ENCODE results near the gene PNRC2. TPM values are rescaled to one million over a fixed set of nuclear protein-coding genes. Genes with fewer than 3 reads are reported as not detected.

PNRC2 gene
- total and polyA plus RNA-seq, 10 of the 15 experiments (the other 5 are each of a cell fraction or from before 2014, with no cell fraction given) = 106 to 205 (median 163) TPM

GRCh38 chr1:23960291-23961020 lies 828 bp downstream of the PNRC2 start (continued):
- no peak for TF ChIP-seq STAT1 (conservative IDR thresholded peaks at IDR 0.05)
- TF ChIP-seq IRF4 (IDR thresholded peaks at IDR 0.05; ENCODE audit: low read depth, low read length) = no peak
- 0 out of 2 replicates have a peak, but pooled peaks have one; percentile 20 for TF ChIP-seq PML (IDR thresholded peaks at IDR 0.05; ENCODE audit: low read length)
- TF ChIP-seq, protein P1, sequence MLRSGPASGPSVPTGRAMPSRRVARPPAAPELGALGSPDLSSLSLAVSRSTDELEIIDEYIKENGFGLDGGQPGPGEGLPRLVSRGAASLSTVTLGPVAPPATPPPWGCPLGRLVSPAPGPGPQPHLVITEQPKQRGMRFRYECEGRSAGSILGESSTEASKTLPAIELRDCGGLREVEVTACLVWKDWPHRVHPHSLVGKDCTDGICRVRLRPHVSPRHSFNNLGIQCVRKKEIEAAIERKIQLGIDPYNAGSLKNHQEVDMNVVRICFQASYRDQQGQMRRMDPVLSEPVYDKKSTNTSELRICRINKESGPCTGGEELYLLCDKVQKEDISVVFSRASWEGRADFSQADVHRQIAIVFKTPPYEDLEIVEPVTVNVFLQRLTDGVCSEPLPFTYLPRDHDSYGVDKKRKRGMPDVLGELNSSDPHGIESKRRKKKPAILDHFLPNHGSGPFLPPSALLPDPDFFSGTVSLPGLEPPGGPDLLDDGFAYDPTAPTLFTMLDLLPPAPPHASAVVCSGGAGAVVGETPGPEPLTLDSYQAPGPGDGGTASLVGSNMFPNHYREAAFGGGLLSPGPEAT (IDR thresholded peaks at IDR 0.05; ENCODE audit: low read depth) = no peak
- no peak for TF ChIP-seq YBX1 (IDR thresholded peaks at IDR 0.05)
- TF ChIP-seq REST (IDR thresholded peaks at IDR 0.05; ENCODE audit: low read depth, low read length) = no peak
- no peak for TF ChIP-seq NR2C1 (IDR thresholded peaks at IDR 0.05)
- TF ChIP-seq TBL1XR1 (IDR thresholded peaks at IDR 0.05; ENCODE audit: low read depth, low read length) = no peak
- TF ChIP-seq WRNIP1 (IDR thresholded peaks at IDR 0.05; ENCODE audit: borderline replicate concordance, low read depth, low read length) = no peak
- TF ChIP-seq CHD1 (IDR thresholded peaks at IDR 0.05; ENCODE audit: low read depth, low read length) = no peak
- TF ChIP-seq RFX5 (IDR thresholded peaks at IDR 0.05; ENCODE audit: low read depth, low read length) = no peak
- no peak for TF ChIP-seq TAF1 (IDR thresholded peaks at IDR 0.05; ENCODE audit: borderline replicate concordance, low read depth, low read length)
- TF ChIP-seq CHD4 (IDR thresholded peaks at IDR 0.05) = no peak
- TF ChIP-seq JUNB (IDR thresholded peaks at IDR 0.05) = no peak
- TF ChIP-seq BMI1 (IDR thresholded peaks at IDR 0.05; ENCODE audit: borderline replicate concordance) = no peak
- TF ChIP-seq ZBTB40 (IDR thresholded peaks at IDR 0.05; ENCODE audit: borderline replicate concordance) = 0 out of 2 replicates have a peak, but pooled peaks have one; percentile 18
- no peak for TF ChIP-seq JUND (IDR thresholded peaks at IDR 0.05; ENCODE audit: low read depth, low read length)
- TF ChIP-seq SIN3A (IDR thresholded peaks at IDR 0.05; ENCODE audit: low read depth, low read length) = peak; percentile 22; the same call in 1 of the 2 replicates
- TF ChIP-seq POLR2A (IDR thresholded peaks at IDR 0.05; ENCODE audit: low read depth, low read length) = no peak
- 0 out of 2 replicates have a peak, but pooled peaks have one; percentile 7 for TF ChIP-seq IKZF1 (conservative IDR thresholded peaks at IDR 0.05)
- TF ChIP-seq ZNF207 (IDR thresholded peaks at IDR 0.05; ENCODE audit: borderline replicate concordance) = no peak
- no peak for TF ChIP-seq NFIC (IDR thresholded peaks at IDR 0.05; ENCODE audit: low read depth, low read length)
